SK-N-SH (cell line): ENCODE measurements around the gene IL2RG.

Source experiments
- JUND ChIP-seq: IDR thresholded peaks from 2 replicates; pipeline ENCODE4 v1.4.0; 2012
- POLR2AphosphoS5 ChIP-seq: IDR thresholded peaks from 2 replicates; pipeline ENCODE4 v1.6.1; 2012; ENCODE audit warnings: low read depth, low read length
- RFX5 ChIP-seq: IDR thresholded peaks from 2 replicates; pipeline ENCODE4 v1.6.1; 2012; ENCODE audit warnings: mild to moderate bottlenecking, improper control_type of control experiment, low read length
- SIN3A ChIP-seq: IDR thresholded peaks from 2 replicates; pipeline ENCODE4 v1.6.1; 2012; ENCODE audit warnings: low read depth, mild to moderate bottlenecking, low read length, moderate library complexity, borderline replicate concordance
- ZBTB33 ChIP-seq: IDR thresholded peaks from 2 replicates; pipeline ENCODE4 v1.4.0; 2012; ENCODE audit warnings: low read depth, borderline replicate concordance
- TF ChIP-seq, protein P1 (sequence below): fragments of 200-600 bp; sonication (generic); IDR thresholded peaks from 2 replicates; pipeline ENCODE4 v1.6.1; 2017; ENCODE audit warnings: antibody characterized with exemption, mild to moderate bottlenecking, moderate library complexity
- TF ChIP-seq, protein P2 (sequence below): IDR thresholded peaks from 2 replicates; pipeline ENCODE4 v1.4.0; 2012; ENCODE audit warnings: low read depth, borderline replicate concordance
- TF ChIP-seq, protein P3 (sequence below): IDR thresholded peaks from 2 replicates; pipeline ENCODE4; 2012

GRCh38 chrX:71098951-71099506, 12.3 kb downstream of the IL2RG start:
- TF ChIP-seq, protein P1, sequence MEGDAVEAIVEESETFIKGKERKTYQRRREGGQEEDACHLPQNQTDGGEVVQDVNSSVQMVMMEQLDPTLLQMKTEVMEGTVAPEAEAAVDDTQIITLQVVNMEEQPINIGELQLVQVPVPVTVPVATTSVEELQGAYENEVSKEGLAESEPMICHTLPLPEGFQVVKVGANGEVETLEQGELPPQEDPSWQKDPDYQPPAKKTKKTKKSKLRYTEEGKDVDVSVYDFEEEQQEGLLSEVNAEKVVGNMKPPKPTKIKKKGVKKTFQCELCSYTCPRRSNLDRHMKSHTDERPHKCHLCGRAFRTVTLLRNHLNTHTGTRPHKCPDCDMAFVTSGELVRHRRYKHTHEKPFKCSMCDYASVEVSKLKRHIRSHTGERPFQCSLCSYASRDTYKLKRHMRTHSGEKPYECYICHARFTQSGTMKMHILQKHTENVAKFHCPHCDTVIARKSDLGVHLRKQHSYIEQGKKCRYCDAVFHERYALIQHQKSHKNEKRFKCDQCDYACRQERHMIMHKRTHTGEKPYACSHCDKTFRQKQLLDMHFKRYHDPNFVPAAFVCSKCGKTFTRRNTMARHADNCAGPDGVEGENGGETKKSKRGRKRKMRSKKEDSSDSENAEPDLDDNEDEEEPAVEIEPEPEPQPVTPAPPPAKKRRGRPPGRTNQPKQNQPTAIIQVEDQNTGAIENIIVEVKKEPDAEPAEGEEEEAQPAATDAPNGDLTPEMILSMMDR, result no peak
- no peak for TF ChIP-seq POLR2AphosphoS5
- TF ChIP-seq RFX5, result no peak
- TF ChIP-seq, protein P2, sequence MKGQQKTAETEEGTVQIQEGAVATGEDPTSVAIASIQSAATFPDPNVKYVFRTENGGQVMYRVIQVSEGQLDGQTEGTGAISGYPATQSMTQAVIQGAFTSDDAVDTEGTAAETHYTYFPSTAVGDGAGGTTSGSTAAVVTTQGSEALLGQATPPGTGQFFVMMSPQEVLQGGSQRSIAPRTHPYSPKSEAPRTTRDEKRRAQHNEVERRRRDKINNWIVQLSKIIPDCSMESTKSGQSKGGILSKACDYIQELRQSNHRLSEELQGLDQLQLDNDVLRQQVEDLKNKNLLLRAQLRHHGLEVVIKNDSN, result no peak
- no peak for TF ChIP-seq ZBTB33
- TF ChIP-seq JUND, result no peak
- TF ChIP-seq, protein P3, sequence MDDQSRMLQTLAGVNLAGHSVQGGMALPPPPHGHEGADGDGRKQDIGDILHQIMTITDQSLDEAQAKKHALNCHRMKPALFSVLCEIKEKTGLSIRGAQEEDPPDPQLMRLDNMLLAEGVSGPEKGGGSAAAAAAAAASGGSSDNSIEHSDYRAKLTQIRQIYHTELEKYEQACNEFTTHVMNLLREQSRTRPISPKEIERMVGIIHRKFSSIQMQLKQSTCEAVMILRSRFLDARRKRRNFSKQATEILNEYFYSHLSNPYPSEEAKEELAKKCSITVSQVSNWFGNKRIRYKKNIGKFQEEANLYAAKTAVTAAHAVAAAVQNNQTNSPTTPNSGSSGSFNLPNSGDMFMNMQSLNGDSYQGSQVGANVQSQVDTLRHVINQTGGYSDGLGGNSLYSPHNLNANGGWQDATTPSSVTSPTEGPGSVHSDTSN, result no peak
- TF ChIP-seq SIN3A, result no peak
